ENCODE measurements around the gene GALNT2. TPM values are rescaled to one million over a fixed set of nuclear protein-coding genes. Genes with fewer than 3 reads are reported as not detected.

Gene GALNT2
- total and polyA plus RNA-seq, 7 donors, result 8.4 to 43.8 (median 37.1) TPM

GRCh38 chr1:230243583-230244353 is 176.7 kb downstream of the GALNT2 start:
- intact Hi-C loops (cut with DNase I), result no loop called here
- no peak overlapping the region for H3K4me3 ChIP-seq
- H3K27me3 ChIP-seq, result no peaks in the 10 kb centered on the region
- 95% methylated on average over 15 of the region's 15 CpGs for WGBS, 2 donors
- H3K27ac ChIP-seq, result no peak overlapping the region
- H3K4me1 ChIP-seq, result no peaks in the 10 kb centered on the region
- TF ChIP-seq EP300 (IDR thresholded peaks at IDR 0.05), result no peak
- no peak for TF ChIP-seq POLR2A (IDR thresholded peaks at IDR 0.05)
- TF ChIP-seq CTCF (IDR thresholded peaks at IDR 0.05), result no peak
- TF ChIP-seq POLR2AphosphoS5 (IDR thresholded peaks at IDR 0.05), result no peak
- H3K36me3 ChIP-seq, result peaks cover 15 to 57% (median 20%) of the 10 kb centered on the region in 4 donors
- no peaks in the 10 kb centered on the region for H3K9me3 ChIP-seq
- DNase-seq, result no peak

- peaks cover 22 to 76% (median 34%) of the 10 kb centered on the region in 4 donors for H3K36me3 ChIP-seq
- no peak overlapping the region for H3K27ac ChIP-seq
- WGBS, 2 donors, result 91 to 93% methylated on average over 4 of the region's 4 CpGs
- intact Hi-C loops (cut with DNase I), result no loop called here
- DNase-seq, result no peak
- H3K4me3 ChIP-seq, result no peak overlapping the region
- TF ChIP-seq POLR2AphosphoS5 (IDR thresholded peaks at IDR 0.05) (no peak), EP300 (IDR thresholded peaks at IDR 0.05) (no peak), CTCF (IDR thresholded peaks at IDR 0.05) (no peak), POLR2A (IDR thresholded peaks at IDR 0.05) (no peak)
- no peaks in the 10 kb centered on the region for H3K27me3 ChIP-seq
- H3K9me3 ChIP-seq, result no peaks in the 10 kb centered on the region
- no peaks in the 10 kb centered on the region for H3K4me1 ChIP-seq
These were observed 179.5 kb downstream of the GALNT2 start for GRCh38 chr1:230246551-230246950.

- TF ChIP-seq CTCF (IDR thresholded peaks at IDR 0.05), result no peak
- no peak for TF ChIP-seq POLR2AphosphoS5 (IDR thresholded peaks at IDR 0.05)
- no peak for TF ChIP-seq POLR2A (IDR thresholded peaks at IDR 0.05)
- TF ChIP-seq EP300 (IDR thresholded peaks at IDR 0.05), result no peak
- no peak overlapping the region for H3K27ac ChIP-seq
- 96 to 97% methylated on average over 8 of the region's 8 CpGs for WGBS, 2 donors
These were observed 181.2 kb downstream of the GALNT2 start for GRCh38 chr1:230248016-230248888.

GRCh38 chr1:230248889-230249270 is 181.8 kb downstream of the GALNT2 start:
- DNase-seq, result no peak
- WGBS, 2 donors, result 85 to 89% methylated on average over 7 of the region's 7 CpGs
- Histone ChIP-seq H3K36me3 (peaks cover 22 to 55% (median 33%) of the 10 kb centered on the region in 4 donors), H3K4me1 (no peaks in the 10 kb centered on the region), H3K4me3 (no peak overlapping the region), H3K27me3 (no peaks in the 10 kb centered on the region), H3K9me3 (no peaks in the 10 kb centered on the region), H3K27ac (no peak overlapping the region)
- no peak for TF ChIP-seq CTCF (IDR thresholded peaks at IDR 0.05)
- no peak for TF ChIP-seq POLR2A (IDR thresholded peaks at IDR 0.05)
- TF ChIP-seq EP300 (IDR thresholded peaks at IDR 0.05), result no peak
- TF ChIP-seq POLR2AphosphoS5 (IDR thresholded peaks at IDR 0.05), result no peak
- intact Hi-C loops (cut with DNase I), result no loop called here

More at GRCh38 chr1:230248016-230248888, 181.2 kb downstream of the GALNT2 start:
- intact Hi-C loops (cut with DNase I), result no loop called here
- no peak for DNase-seq
- no peaks in the 10 kb centered on the region for H3K27me3 ChIP-seq
- no peaks in the 10 kb centered on the region for H3K4me1 ChIP-seq
- peaks cover 22 to 62% (median 33%) of the 10 kb centered on the region in 4 donors for H3K36me3 ChIP-seq
- H3K9me3 ChIP-seq, result no peaks in the 10 kb centered on the region
- no peak overlapping the region for H3K4me3 ChIP-seq
